CD4-positive, alpha-beta T cell treated with Interferon alpha-2 for 1 hour (primary cell): Measurements from ENCODE around the gene FGA.
"Not testable (repeated sequence)": the region's sequence is repeated elsewhere in the genome, so short reads cannot be mapped to it uniquely, and the experiment has no call there.

Experiments used
- DNase-seq, 2 donors: peaks; one replicate each; pipeline ENCODE4 v3.0.0-alpha.2; 2020 to 2022

Gene FGA

DNA sequence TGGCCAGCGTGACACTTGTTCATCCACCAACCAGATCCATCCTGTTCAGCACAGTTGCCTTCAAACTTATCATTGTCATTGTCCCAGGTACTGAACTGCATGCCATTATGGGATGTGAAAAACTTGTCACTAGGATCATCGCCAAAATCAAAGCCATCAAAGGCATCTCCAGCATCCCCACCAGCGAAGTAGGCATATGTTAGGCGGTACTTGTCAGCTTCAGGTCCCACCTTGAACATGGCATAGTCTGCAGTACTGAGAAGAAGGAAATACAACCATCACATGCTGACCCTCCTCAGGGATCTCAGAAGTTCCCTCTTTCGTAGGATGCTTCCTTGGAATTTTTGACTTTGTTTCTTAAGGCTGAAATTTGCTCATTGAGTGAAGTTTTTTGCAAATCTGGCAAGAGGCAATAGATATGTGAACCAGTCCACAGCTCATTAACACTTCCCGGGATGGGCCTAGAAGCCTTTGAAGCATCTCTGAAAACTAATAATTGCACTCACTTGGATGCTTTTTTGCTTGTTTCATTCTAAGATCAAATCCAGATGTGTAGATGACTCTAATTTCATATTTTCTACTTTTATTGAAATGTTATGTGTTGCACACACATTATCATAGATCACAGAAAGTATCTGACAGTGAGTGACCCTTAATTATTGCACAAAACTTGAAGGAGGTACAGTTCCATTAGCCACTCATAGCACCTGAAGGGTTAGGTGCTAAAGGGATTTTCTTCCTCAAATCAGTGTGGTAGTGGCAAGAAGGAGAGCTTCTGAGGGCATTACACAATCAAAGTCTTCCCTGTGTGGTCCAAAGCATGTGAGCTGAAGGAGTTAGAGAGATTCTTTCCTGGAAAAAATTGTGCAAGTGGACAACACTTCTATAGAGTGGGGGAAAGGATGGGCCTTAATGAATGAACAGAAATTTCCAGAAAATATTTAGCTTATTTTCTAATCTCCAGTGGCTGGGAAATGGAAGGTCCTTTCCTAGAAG lies 16.5 kb upstream of the FGA start:
- DNase-seq, result no peak

DNA sequence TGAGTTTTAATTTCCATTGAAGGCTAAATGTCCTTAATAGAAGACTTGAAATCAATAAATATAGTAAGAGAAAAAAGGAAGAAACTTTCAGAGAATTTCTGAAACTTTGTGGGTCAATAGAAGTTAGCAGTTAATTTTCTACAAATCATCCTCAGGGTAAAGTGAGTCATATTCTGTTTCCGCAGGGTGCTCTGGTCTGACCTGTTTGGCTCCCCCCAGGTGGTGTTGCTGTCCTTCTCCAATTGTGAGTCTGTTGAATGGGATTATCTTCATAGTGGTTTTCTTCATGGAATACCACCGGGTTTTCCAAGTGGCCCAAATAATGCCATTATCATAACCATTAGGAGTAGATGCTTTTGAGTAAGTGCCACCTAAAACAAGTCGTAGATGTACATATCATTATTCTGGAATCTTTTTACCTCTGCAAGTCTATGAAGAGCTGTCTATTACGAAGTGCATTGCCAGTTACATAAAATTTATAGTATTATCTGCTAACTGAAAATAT lies 14.2 kb upstream of the FGA start:
- DNase-seq, result no peak

DNA sequence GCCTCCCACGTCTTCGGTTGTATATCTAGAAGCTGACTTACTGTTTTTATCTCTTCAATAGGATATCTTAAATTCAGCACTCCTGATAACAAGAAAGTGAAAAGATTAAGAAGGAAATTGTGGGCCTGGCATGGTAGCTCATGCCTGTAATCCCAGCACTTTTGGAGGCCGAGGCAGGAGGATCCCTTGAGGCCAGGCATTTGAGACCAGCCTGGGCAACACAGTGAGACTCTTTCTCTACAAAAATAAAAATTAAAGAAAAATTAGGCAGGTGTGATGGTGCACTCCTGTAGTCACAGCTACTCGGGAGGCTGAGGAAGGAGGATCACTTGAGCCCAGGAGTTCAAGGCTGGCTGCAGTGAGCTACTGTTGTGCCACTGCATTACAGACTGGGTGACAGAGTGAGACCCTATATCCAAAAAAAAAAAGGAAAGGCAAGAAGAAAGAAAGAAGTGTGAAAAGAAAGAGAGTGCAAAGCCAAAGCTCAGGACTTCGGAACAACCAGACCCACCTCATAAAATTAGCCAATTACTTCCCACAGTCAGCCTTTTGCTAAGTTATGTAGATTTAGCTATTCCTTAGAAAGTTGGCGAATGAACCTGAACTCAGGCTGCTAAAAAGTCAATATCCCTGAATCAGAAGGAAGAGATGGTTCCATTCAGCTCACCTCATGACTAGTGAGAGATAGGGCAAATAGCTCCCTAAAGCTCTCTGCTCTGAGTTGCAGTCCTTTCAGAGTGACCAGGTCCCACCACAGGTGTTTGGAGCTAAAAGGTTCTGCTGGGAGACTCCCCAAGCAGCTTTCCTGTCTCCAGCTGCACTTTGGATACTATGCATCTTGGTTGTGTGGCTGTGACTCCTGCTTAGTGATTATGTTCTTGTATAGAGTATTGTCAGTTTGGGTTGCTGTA lies 12.7 kb upstream of the FGA start:
- no peak for DNase-seq

DNA sequence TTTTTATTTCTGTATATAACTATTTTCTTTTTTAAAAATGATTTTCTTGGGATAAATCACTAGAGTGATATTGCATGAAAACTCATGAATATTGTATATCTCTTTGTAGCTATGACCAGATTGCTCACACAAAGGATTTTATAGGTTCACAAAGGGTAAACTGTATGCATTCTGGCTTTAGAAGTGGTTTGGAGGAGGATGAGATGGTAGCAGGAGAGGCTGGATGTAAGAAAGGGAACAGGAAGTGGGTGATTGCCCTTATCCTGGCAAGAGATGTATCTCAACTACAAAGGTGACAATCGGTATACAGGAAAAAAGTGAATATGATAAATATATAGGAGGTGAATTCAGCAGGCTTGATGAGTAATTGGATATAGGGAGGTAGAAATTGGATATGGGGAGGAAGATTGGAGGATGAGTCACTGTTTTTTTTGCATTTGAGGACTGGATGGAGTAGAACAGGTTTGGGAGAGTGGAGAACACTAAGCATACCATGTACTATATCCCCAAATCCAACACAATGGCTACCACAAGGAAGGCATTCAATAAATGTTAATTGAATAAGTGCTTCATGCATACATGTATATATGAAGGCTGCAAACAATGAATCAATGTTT lies 12.0 kb upstream of the FGA start:
- no peak for DNase-seq

DNA sequence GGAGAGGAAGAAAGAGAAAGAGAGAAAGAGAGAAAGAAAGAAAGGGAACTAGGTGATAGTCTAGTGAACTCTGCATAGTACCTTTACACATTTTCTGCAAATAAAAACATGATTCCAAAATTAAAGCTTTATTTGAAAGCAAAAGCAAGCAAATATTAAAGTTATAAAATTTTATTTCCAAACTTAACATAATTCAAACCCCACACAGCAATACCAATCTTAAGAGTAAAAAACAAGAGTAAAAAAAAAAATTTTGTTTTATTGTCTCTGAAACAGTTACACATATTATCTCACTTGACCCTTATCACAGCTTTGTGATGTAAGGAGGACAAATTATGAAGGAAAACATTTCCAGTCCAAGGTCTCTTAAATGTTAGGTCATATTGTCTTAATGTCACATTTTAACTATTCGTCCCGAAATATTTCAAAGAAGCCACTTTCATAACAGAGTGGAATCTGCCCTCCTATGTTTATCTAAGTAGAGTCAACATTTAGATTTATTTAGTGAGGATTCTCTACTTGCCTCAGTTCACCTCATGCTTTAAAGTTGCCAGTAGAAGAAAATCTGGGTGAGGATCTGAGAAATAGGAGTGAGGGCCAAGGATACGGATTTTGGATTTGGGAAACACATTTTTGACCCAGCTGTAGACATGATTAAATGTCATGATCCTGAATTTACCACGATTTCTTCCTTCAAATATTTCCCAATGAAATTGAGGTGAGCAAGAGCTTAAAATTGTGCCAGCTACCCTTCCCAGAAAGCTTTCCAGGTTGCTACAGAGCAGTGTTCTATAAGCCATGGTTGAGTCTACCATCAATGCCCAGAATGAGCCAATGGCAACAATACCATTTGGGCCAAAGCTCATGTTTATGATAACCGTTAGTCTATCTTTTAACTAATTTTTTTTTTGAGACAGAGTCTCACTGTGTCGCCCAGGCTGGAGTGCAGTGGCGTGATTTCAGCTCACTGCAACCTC lies 7.5 kb upstream of the FGA start:
- no peak for DNase-seq

DNA sequence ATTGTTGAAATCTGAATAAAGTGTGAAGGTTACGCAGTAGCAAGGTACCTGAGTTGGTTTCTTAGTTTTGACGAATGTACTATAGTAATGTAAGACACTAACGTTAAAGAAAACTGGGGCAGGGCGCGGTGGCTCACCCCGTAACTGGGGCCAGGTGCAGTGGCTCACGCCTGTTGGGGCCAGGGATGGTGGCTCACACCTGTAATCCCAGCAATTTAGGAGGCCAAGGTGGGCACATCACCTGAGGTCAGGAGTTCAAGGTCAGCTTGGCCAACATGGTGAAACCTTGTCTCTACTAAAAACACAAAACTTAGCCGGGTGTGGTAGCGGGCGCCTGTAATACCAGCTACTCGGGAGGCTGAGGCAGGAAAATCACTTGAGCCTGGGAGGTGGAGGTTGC lies 6.7 kb upstream of the FGA start:
- DNase-seq, result not testable (repeated sequence)

DNA sequence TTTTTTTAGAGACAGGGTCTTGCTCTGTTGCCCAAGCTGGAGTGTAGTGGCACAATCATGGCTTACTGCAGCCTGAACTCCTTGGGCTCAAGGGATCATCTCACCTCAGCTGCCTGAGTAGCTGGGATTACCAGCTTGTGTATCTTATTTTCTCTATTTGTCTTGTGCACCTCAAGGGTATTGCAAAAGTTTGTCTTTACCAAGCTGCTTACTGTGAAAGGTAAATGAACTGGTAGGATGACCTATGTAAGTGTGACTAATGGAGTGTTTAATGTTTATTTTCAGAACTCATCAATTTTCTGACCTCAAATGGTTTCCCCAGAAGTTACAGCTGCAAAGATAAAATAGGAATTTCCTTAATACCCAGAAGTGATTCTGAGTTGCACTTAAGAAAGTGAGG lies 5.3 kb upstream of the FGA start:
- DNase-seq, result no peak

DNA sequence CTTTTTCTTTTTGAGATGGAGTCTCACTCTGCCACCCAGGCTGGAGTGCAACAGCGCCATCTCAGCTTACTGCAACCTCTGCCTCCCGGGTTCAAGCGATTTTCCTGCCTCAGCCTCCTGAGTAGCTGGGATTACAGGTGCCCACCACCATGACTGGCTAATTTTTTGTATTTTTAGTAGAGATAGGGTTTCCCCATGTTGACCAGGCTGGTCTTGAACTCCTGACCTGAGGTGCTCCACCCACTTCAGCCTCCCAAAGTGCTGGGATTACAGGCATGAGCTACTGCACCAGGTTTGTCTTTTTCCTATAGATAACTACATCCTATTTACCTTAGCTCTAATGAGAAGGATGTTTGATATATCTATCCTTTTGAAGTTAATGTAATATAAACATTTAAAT lies 3.8 kb upstream of the FGA start:
- DNase-seq, result not testable (repeated sequence)

DNA sequence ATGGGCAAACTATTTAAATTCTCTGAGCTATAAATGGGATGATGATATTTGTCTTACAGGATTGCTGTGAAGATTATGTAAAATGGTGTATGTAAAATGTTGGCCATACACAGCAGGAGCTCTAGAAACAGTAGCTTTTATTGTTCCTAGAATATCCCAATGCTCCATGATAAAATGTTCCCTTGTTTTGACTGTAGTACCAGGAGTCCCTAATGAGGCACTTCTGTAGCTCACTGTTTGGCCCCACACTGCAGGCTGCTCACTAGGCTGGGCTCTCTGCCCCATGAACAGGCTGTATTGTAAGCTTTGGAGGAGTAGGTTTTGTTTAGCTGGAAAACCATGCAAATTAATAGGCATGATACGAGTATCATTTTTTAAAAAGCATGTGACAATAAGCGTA lies 3.3 kb upstream of the FGA start:
- no peak for DNase-seq

DNA sequence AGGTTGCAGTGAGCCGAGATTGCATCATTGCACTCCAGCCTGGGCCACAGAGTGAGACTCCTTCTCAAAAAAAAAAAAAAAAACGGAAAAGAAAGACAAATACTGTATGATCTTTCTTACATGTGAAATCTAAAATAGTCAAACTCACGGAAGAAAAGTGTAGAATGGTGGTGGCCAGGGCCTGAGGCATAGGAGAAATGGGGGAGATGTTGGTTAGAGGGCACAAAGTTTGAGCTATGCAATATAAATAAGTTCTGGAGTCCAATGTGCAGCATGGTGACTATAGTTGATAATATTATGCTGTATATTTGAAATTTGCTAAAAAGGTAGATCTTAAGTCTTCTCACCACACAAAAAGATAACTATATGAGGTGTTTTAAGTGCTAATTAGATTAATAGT lies 1.3 kb upstream of the FGA start:
- no peak for DNase-seq

DNA sequence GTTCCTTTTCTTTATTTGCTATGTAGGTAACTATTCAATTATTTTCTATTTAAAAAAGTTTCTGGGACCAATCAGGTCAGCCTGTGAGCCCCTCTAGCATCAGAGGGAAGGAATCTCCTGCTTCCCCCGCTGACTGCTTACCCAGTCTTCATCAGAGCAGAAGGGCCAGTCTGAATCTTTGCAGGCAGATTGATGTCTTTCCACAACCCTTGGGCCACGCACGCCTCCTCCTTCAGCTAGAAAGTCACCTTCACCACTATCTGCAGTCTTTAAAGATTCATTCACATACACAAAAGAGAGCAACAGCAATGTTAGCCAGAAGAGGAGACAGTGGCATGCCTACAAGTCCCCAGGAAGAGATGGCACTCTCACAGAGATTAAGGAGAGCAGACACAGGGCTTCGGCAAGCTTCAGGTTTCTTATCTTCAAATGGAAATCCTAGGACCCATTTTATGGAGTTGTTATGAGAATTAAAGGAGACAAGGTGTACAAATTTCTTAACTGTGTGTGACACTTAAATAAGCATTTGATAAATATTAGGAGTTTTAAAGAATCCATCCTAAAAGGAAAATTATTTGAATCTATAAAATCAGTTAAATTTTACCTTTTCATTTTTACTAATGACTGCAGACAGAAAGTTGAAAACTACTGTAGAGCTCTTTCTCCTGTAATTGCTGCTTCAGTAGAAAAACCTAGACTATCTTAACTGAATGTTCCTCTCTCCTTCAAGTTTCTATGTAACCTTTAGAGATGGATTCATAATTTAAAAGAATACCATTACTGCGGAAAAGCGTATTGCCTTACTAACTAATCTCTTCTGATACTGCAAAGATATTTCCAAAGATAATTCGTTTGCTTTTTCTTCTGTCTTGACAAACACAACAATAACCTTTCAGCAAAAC lies 995 bp downstream of the FGA start:
- DNase-seq, result no peak

DNA sequence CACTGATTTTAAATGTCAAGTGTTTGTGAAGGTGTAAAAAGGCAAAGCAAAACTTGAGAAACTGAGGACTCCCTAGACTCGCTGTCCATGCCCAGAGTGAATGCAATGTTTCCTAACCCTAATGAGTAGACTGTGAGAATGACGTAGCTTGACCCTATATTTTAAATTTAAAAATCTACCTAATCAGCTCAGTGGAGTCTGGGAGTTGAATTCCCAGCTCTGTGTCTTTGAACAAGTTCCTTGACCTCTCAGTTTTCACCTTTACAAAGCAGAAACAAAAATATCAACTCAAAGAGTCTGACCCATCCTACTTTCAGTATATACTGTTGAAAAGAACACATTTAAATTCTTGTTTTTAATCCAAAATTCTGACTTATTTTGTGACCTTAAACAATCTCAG lies 2.3 kb downstream of the FGA start:
- DNase-seq, result no peak

DNA sequence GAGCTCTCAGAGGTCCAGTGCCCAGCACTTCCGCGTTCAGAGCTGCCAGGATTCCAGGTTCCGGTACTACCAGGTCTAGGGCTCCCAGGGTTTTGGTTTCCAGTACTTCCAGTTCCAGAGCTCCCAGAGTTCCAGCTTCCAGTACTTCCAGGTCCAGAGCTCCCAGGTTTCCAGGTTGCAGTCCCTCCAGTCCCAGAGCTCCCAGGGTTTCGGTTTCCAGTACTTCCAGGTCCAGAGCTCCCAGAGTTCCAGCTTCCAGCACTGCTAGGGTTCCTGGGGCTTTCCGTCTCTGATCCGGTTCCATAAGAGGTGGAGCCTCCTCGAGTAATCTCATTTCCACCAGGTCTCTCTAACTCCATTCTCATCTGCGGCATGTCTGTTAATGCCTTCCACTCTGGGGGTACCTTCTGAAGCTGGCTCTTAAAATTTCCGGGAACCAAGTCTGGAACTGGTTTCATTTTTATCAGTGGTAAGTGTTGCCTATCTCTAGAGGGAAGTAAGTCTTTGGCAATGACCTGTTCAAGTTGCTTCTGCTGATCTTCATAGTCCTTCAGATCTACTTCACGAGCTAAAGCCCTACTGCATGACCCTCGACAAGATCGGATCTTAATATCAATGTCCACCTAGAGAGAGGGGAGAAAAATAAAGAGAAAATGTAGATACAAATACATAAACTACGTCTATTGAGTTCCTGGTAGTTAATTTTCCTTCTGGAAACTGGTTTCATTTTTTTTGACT lies 4.1 kb downstream of the FGA start:
- no peak for DNase-seq

DNA sequence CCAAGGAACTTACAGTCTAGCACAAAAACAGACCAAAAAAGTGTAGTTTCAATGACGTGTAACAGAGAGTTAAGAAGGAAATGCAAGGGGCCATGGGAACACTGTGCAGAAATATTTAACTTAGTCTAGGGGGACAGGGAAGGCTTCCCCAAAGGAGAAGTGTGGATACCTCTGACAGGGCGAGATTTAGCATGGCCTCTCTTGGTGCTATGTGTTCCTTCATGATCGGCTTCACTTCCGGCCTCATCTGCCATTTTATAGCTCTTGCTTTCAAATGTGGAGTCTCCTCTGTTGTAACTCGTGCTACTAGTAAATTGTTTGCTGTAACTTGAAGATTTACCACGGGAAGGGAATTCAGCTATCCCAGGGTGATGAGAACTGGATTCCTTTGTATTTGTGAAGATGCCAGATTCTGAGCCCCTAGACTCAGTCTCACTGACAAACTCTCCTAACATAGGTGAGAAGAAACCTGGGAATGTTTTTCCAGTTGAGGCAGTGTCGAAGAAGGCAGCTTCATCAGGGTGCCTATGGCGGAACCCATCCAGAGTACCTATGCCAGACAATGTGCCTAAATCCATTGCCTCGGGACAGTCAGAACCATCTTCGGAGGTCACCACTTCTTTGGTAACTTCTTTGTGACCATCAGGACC lies 5.0 kb downstream of the FGA start:
- DNase-seq, result no peak

DNA sequence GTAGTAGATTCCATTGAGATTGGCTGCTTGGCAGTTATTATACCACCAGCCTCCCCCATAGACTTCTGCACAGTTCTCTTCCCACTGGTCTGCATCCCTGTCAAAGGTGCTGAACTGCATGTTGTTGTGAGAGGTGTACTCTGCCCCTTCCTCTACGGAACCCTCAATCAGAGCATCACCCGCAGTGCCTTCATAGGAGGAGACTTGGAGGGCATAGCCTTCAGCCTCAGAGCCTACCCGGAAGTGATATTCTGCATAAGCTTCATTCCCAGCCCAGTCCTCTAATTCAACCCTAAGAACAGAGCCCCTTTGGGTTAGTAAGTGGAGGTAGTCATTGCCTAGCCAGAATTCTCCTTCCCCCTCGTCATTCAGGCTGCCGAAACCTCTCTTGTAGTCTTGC lies 6.3 kb downstream of the FGA start:
- DNase-seq, result no peak

DNA sequence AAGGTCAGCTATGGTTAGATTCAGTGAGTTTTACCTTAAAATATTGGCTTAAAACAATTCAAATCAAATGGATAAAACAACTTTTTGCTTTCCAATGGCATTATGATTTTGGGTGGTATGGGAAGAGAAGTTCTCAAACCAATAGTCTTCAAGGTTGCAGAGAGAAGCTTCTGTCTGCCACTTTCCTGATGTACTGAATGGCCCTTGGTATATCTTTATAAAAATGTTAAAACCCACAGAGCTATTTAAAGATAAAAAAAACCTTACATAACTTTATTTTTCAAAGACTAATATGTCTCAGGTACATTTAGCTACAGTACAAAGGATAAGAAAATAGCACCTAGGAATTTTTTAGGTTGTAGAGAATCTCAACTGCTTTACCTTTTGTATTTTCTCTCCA lies 6.9 kb downstream of the FGA start:
- DNase-seq, result no peak

DNA sequence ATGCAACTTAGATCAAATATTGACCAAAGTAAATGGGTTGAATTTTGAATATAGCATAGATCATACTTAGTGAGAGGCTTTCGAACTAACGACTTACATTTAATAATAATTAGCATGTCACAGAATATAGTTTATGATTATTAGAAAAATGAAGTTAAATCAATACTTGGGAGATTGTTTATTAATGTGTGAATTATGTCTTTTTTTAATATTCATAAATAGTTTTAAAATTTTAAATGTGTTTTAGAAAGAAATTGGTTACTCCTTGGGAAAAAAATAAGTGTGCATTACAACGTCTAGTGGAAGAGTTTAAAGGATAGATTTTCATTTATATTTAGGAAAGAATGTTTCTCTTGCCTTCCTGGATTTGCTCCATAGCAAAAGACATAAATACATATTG lies 7.3 kb downstream of the FGA start:
- no peak for DNase-seq

DNA sequence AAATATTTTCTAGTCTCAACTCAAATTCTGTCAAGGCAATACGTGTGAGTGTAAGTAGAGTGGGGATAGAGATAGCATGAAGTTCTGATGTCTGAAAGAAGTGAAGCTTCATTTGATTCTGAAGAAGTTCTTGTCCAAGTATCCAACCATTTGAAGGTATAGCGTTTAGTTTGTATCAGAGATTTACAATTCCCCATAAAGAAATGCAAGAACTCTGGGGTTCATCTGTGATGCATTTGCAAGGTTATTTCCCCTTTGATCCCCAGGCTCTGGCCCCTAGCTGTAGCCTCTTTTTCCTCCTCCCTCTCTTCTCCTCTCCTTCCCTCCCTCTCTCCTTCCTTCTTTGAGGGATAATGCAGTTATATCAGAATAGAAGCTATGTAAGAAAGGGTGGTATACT lies 7.8 kb downstream of the FGA start:
- no peak for DNase-seq

DNA sequence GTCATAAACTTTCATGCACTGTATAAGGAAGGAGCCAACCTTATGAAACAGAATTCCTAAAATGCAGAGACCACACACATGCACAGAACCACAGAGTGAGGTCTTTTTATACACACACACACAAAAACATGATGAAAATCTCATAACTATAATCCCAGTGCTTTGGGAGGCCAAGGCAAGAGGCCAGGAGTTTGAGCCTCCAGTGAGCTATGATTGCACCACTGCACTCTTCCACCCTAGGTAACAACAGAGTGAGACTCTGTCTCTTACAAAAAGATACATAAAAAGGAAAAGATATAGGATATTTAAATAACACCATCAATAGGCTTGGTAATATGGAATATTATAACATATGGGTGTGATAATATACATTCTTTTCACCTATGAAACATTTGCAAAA lies 10.6 kb downstream of the FGA start:
- no peak for DNase-seq

DNA sequence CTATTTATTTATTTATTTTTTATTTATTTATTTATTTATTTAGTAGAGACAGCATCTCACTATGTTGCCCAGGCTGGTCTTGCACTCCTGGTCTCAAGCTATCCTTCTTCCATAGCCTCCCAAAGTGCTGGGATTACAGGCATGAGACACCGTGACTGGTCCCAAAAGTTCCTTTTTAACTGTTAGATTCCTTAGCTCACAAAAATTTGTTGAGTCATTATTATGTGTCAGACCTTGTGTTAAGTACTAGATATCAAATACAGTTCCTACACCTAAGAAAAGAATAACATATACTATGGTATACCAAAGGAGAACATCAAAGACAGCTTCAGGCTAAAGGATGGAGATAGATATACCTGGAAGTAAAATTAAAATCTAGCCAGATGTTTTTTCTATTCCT lies 11.6 kb downstream of the FGA start:
- no peak for DNase-seq
